GM18507 (cell line): Measurements from ENCODE around the gene ANKRD66.

ENCODE experiments used
- DNase-seq: peaks from one replicate; pipeline ENCODE4 v3.0.0; 2011; ENCODE audit warnings: low read depth; ENCODE audit not compliant: insufficient read length; ENCODE audit errors: extremely low spot score
- FAIRE-seq: peaks from 2 replicates; lab custom pipeline; 2011; peaks lifted over from hg19 to GRCh38; lab: Jason Lieb, UNC

Gene ANKRD66

DNA sequence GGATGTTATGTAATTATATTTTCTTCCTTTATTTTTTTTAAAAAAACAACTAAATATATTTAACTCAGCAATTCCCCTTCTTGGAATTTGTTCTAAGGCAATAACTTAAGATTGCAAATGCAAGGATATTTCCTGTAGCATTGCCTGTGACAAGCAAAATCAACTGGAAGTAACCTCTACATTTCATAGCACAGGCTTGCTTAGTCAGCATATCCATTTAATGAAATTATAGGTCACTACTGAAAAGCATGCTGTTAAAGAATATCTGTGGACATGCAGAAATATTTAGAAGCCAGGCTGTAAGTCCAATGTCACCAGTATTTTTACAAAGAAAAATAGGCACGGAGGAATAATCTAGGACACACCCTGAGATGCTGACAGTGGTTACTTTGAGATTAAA is 37.8 kb downstream of the ANKRD66 start:
- no peak for FAIRE-seq
- DNase-seq: no peak

DNA sequence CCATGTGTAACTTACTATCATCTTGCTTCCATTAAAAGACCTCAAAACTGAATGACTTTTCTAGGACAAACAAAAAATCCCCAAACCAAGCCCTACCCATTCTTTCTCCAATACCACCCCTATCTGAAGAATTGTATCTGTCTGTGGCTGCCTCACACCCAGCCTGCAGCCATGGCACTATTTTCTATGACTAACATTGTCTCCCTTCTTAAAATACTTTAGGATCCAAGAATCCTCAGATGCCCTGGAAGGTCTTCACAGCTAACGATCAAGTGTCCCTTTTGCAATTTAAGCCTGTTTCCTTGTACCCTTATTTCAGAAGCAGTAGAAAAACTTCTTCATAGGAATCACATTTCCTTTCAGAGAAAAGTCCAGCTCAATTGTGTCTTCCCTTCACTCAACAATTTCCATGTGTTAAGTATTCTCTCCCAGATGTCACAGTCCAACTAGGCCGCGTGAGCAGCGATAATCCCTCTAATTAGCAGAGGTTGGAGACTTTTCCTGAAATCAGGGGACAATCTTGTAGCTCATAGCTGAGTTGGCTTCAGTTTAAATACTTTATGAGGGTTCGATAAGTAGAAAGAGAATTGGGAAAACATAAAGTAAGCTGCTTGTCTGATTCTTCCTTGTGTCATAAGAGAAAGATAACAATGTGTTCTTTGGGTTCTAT is 41.3 kb downstream of the ANKRD66 start:
- DNase-seq (no peak), FAIRE-seq (no peak)

DNA sequence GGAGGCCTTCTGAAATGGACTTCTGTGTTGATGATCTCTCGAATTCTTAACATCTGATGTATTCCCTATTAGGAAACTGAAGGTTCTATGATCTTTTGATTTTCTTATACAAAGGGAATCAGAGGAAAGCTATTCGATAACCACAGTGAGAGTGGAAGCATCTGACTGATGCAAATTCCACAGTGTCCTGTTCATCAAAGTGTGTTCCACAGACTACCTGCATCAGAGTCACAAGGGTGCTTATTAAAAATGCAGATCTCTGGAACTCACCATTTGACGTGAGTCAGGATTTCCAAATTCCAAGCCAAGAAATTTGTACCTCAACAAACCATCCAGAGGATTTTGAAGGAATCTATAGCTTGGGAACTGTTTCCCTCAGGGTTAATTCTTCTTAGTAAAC is 42.1 kb downstream of the ANKRD66 start:
- DNase-seq: no peak
- FAIRE-seq: no peak

DNA sequence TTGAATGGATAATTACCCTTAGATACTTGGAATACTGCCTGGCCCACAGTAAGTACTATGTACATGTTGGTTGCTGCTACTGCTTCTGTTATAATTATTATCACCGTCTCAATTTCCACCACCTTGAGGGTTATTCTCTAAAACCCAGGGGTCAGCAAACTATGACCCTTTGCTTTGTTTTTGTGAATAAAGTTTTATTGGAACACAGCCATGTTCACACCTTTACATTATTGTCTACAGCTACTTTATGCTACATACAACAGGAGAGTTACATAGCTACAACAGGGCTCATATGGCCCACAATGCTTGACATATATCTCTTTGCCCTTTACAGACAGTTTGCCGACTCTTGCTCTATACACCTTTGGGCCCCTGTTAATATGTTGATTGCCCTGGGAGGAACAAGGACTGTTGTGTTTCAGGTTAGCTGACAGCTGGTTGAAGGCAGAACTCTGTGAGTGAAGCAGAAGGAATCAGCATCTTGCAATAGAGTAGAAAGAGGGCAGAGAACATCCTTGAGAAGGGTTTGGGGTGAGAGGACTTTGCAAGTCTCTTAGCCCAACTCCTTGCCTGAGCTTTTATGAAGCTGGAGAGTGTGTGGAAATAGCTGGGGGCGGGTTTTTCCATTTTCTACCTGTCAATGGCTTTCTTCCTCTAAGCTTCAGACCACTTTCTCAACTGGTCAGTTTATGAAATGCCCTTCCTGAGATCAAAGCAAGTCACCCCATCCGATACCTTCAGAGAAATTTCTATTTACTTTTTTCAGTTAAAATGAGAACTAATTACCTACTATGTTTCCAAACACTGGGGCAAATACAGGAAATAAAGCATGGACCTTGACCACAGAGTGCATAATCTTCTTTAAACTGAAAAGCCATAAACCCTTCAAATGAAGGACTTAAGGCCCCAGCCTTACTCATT is 43.0 kb downstream of the ANKRD66 start:
- DNase-seq (no peak), FAIRE-seq (no peak)

DNA sequence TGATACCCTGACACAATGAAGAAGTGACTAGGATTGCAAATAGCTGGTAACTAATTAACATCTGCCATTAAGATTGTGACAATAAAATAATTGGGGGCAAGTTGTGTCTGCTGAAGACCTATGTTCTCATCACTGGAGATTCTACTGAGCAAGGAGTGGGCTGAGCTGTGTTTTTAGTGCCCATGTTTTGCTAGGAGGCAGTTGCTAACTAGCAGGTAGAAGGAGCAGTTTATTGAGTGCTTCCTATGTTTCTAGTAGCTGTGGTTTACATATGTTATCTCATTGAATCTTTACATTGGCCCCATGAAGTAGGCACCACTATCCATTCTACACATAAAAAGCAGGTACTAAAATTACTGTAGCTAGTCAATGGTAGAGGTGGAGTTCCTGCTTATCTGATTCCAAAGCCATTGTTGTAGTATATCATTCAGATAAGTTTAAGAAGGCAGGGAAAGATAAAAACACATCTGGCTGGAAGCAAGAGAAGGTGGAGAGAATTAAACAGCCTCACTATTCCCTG is 43.7 kb downstream of the ANKRD66 start:
- FAIRE-seq: no peak
- DNase-seq: no peak

DNA sequence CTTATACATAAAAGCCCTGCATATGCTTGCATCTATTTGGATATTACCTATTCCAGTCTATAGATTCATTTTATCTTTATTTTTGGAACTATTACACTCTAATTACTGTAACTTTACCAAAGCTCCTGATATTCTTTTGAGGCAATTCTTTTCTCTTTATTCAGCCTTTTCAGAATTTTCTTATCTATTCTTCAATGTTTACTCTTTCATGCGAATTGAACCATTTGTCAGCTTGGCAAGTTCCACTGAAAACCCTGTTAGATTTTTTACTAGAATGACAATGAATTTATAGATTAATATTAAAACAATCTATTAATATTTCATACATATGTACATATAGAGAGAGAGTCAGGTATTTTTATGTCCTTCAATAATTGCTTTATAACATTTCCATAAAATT is 45.9 kb downstream of the ANKRD66 start:
- DNase-seq: no peak
- FAIRE-seq: no peak

DNA sequence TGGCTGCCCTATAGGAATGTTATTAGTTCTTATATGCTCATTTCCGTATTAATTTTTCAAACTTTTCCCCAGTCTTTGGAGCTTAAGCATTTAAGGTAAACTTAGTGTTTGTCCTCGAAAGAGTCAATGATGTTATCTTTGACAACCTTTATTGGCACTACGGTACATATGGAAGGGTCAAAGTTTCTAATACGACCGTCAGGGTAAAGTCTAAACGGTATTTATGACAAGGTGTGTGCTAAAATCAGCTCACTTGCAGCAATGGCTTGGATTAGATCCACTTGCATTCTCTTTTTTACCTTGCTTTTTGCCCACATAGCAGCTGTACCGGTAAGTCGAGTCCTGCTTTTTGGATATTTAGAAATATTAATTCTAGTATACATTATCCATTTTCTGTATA is 46.4 kb downstream of the ANKRD66 start, which contains the start of gene MEP1A:
Gene MEP1A (plus strand): TSS at position 252 of the 400 bp plus-strand sequence. CDS start 10 bp downstream, at position 262.
- FAIRE-seq (no peak), DNase-seq (no peak)

DNA sequence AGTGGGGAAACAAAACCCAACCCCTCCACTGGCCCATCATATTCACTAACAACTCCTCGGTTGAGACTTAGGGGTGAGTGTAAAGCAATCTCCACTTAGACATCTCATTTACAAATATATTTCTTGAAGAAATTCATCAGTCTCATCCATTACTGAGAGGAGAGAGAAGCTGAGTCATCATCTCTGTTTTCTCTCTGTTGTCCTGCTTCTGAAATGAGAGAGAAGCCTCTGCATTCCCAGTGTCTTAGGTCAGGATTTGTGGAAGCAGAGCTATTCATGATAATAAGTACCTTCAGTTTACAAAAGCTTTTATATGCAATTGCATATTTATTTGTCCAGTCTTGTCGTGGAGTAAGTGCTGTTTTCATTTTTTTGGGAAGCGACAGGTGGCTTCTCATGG is 47.3 kb downstream of the ANKRD66 start:
- FAIRE-seq: no peak
- no peak for DNase-seq

DNA sequence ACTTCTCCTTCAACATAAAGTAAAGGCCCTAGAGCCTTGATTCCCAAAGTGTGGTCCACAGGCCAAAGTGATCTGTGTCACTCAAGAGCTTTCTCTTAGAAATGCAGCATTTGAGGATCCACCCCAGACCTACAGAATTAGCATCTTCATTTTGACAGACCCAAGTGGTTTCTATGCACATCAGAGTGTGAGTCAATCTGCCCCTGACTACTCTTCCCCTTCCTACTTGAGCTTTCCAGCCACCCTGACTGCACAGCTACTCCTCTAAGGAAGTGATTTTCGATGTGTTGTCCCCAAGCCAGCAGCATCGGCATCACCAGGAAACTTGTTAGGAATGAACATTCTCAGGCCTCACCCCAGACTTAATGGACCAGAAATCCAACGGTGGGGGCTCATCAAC is 49.1 kb downstream of the ANKRD66 start:
- DNase-seq: no peak
- FAIRE-seq: no peak

DNA sequence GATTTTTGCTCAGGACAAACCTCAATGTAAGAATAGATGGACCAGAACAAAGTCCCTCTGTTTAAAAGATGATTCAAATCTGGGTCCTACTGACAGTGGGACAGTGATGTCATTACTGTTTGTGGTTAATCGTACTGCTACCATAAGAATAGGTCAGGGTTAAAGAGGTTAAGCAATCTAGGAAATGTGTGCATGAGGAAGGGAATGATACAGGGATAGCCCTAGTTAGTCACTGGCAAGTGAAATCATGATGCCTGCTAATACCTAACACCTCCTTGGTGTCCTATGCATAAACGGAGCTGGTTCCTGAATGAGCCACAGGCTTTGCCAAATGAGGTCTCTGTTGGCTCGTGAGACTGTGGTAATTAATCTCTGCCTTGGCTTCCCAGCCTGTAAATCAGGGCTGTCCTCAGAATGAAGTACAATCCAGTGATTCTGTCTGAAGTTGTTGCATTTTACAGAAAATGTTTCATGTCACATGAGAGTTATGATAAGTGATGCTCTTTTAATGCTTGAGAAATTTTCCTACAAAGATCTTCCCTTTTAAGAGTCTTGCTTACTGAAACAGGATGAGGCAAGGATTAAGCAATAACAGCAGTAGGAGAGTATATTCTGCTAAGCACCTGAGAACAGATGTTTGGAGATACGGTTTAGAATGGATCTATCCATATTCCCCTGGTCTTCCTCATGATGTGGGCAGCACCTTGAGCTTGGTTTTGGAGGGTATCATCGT is 50.3 kb downstream of the ANKRD66 start:
- FAIRE-seq (no peak), DNase-seq (no peak)

DNA sequence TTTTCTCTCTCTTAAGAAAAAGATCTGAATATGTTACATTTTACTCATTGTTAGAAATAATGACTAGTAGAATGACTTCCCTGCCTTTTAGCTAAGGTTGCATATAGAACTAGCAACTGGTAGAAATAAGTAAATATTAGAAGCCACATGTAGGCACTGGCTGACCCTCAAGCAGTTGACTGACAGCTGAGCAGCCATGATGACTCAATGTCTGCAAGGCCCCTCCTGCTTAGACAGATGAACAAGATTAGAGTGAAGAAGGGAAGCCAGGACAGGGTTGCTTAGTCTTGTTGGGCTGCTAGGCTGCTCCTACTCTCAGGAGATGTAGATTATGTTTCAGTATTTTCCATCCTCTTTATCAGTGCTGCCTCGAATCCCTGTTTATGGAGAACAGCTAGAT is 52.9 kb downstream of the ANKRD66 start:
- FAIRE-seq (no peak), DNase-seq (no peak)

DNA sequence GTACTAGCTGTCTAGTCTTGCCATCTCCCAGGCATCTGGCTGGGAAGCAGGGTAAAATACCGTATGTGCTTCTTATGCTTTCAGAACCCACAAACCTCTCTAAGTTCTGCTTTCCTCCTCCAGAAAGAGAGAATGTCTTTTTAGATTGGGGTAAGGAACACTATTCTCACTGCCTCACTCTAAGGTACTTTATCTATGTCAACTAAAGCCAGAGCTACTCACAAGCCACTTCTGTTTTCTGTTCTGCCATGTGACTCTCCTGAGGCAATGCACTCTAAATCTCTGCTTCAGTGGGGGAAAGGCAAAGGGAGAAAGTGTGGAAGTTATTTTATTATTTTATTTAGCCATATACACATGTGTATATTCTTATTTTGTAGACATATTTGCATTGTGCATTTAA is 62.1 kb downstream of the ANKRD66 start:
- FAIRE-seq (no peak), DNase-seq (no peak)
